Measurements from ENCODE around the gene CTSE. TPM values are rescaled to one million over a fixed set of nuclear protein-coding genes. Genes with fewer than 3 reads are reported as not detected.

CTSE gene
- total RNA-seq, 4 donors from 2014 or later, result not detected

GRCh38 chr1:206030191-206030590, 6.5 kb upstream of the CTSE start:
- no peak for DNase-seq (ENCODE audit: low spot score)
- no peak for TF ChIP-seq CTCF (IDR thresholded peaks at IDR 0.05)

GRCh38 chr1:206029484-206029883, 5.8 kb upstream of the CTSE start:
- peak; percentile 95 for ATAC-seq (ENCODE audit: low FRiP score)
- peak; percentile 43 for DNase-seq (ENCODE audit: low spot score)
- TF ChIP-seq CTCF (IDR thresholded peaks at IDR 0.05), result no peak

More at GRCh38 chr1:206030191-206030590, 6.5 kb upstream of the CTSE start:
- no peak for ATAC-seq (ENCODE audit: low FRiP score)

- no peak for DNase-seq (ENCODE audit: low spot score)
- peak; percentile 52 for ATAC-seq (ENCODE audit: low FRiP score)
- TF ChIP-seq CTCF (IDR thresholded peaks at IDR 0.05), result no peak
These were observed 1.7 kb upstream of the CTSE start for GRCh38 chr1:206025283-206025820.

GRCh38 chr1:206022766-206023165, 929 bp downstream of the CTSE start:
- TF ChIP-seq CTCF (IDR thresholded peaks at IDR 0.05), result no peak
- ATAC-seq (ENCODE audit: low FRiP score) (no peak), DNase-seq (ENCODE audit: low spot score) (no peak)

- DNase-seq (ENCODE audit: low spot score), result no peak
- peak; percentile 30 for ATAC-seq (ENCODE audit: low FRiP score)
- TF ChIP-seq CTCF (IDR thresholded peaks at IDR 0.05), result no peak
These were observed 1.9 kb downstream of the CTSE start for GRCh38 chr1:206021626-206022365.

- ATAC-seq (ENCODE audit: low FRiP score), result no peak
- no peak for TF ChIP-seq CTCF (IDR thresholded peaks at IDR 0.05)
- DNase-seq (ENCODE audit: low spot score), result no peak
These were observed 2.6 kb downstream of the CTSE start for GRCh38 chr1:206021008-206021625.
